Progenitor cell of endocrine pancreas (in vitro differentiated cells): ENCODE measurements around the gene ATRN. TPM values are rescaled to one million over a fixed set of nuclear protein-coding genes. Genes with fewer than 3 reads are reported as not detected.
"Not testable (repeated sequence)": the region's sequence is repeated elsewhere in the genome, so short reads cannot be mapped to it uniquely, and the experiment has no call there.

Experiments
- DNase-seq: peaks from one replicate; pipeline ENCODE4 v3.0.0; 2021; ENCODE audit warnings: low spot score; ENCODE audit not compliant: unreplicated experiment
- H3K27ac Mint-ChIP-seq: 2 replicates; pipeline ENCODE4 v1.8.0; 2021; ENCODE audit warnings: mild to moderate bottlenecking, moderate library complexity, mixed read lengths
- H3K27me3 Mint-ChIP-seq: 2 replicates; pipeline ENCODE4 v1.8.0; 2021; ENCODE audit warnings: mixed read lengths
- H3K36me3 Mint-ChIP-seq: 2 replicates; pipeline ENCODE4 v1.8.0; 2022; ENCODE audit warnings: mixed read lengths; ENCODE audit not compliant: insufficient read depth
- H3K4me1 Mint-ChIP-seq: 2 replicates; pipeline ENCODE4 v1.8.0; 2021; ENCODE audit warnings: low read depth, mixed read lengths
- H3K4me3 Mint-ChIP-seq: 2 replicates; pipeline ENCODE4 v1.8.0; 2021; ENCODE audit warnings: low read depth, mild to moderate bottlenecking, moderate library complexity, mixed read lengths
- H3K9me3 Mint-ChIP-seq: 2 replicates; pipeline ENCODE4 v1.8.0; 2021; ENCODE audit warnings: low read depth, mixed read lengths
- CTCF ChIP-seq: fragments of 200-600 bp; sonication (generic); IDR thresholded peaks from one replicate; pipeline ENCODE4 v1.5.0; 2021; ENCODE audit warnings: antibody characterized with exemption, mild to moderate bottlenecking; ENCODE audit not compliant: unreplicated experiment
- total RNA-seq: library from RNA; stranded (reverse); gene quantifications from 2 replicates; pipeline ENCODE4 v1.2.1, GENCODE V29; 2021

ATRN gene
- total RNA-seq, 1 donor from 2014 or later = 54.5 TPM

GRCh38 chr20:3510110-3510509 lies 39.3 kb downstream of the ATRN start:
- H3K27ac Mint-ChIP-seq = peak overlapping the region; percentile 91
- peaks cover 23% of the 10 kb centered on the region for H3K4me1 Mint-ChIP-seq
- H3K4me3 Mint-ChIP-seq = no peak overlapping the region
- no peak for DNase-seq
- H3K9me3 Mint-ChIP-seq = peaks cover 14% of the 10 kb centered on the region
- no peak for TF ChIP-seq CTCF
- no peaks in the 10 kb centered on the region for H3K27me3 Mint-ChIP-seq
- peaks cover 13% of the 10 kb centered on the region for H3K36me3 Mint-ChIP-seq

- not testable (repeated sequence) for DNase-seq, H3K4me3 Mint-ChIP-seq, H3K36me3 Mint-ChIP-seq, H3K9me3 Mint-ChIP-seq, H3K27me3 Mint-ChIP-seq, H3K27ac Mint-ChIP-seq
- H3K4me1 Mint-ChIP-seq = peaks cover 34% of the 10 kb centered on the region
Measured at GRCh38 chr20:3512239-3512638, 41.4 kb downstream of the ATRN start.

- Mint-ChIP-seq H3K9me3 (peaks cover 6% of the 10 kb centered on the region), H3K36me3 (peaks cover 8% of the 10 kb centered on the region), H3K4me1 (peaks cover 35% of the 10 kb centered on the region), H3K4me3 (no peak overlapping the region), H3K27me3 (no peaks in the 10 kb centered on the region), H3K27ac (no peak overlapping the region)
- TF ChIP-seq CTCF = no peak
- no peak for DNase-seq
Measured at GRCh38 chr20:3514012-3514642, 43.3 kb downstream of the ATRN start.

GRCh38 chr20:3515379-3516170 lies 44.8 kb downstream of the ATRN start:
- peaks cover 19% of the 10 kb centered on the region for H3K9me3 Mint-ChIP-seq
- H3K4me1 Mint-ChIP-seq = peaks cover 27% of the 10 kb centered on the region
- H3K36me3 Mint-ChIP-seq = peaks cover 21% of the 10 kb centered on the region
- no peak for DNase-seq
- TF ChIP-seq CTCF = no peak
- peak overlapping the region; percentile 84 for H3K27ac Mint-ChIP-seq
- no peak overlapping the region for H3K4me3 Mint-ChIP-seq
- no peaks in the 10 kb centered on the region for H3K27me3 Mint-ChIP-seq

GRCh38 chr20:3521852-3522740 lies 51.3 kb downstream of the ATRN start:
- H3K4me3 Mint-ChIP-seq = no peak overlapping the region
- H3K36me3 Mint-ChIP-seq = peaks cover 59% of the 10 kb centered on the region
- H3K27ac Mint-ChIP-seq = no peak overlapping the region
- H3K27me3 Mint-ChIP-seq = no peaks in the 10 kb centered on the region
- no peak for TF ChIP-seq CTCF
- peaks cover 58% of the 10 kb centered on the region for H3K9me3 Mint-ChIP-seq
- peaks cover 2% of the 10 kb centered on the region for H3K4me1 Mint-ChIP-seq
- no peak for DNase-seq

GRCh38 chr20:3524696-3525095 lies 53.9 kb downstream of the ATRN start:
- H3K4me3 Mint-ChIP-seq, H3K4me1 Mint-ChIP-seq, H3K27me3 Mint-ChIP-seq, DNase-seq, H3K27ac Mint-ChIP-seq: not testable (repeated sequence)
- Mint-ChIP-seq H3K9me3 (peaks cover 55% of the 10 kb centered on the region), H3K36me3 (peaks cover 54% of the 10 kb centered on the region)
